ENCODE results near the gene RRAGD. TPM values are rescaled to one million over a fixed set of nuclear protein-coding genes. Genes with fewer than 3 reads are reported as not detected.
A peak's percentile ranks its signal among the peaks of the same experiment; 100 is the strongest.

The RRAGD gene
- total RNA-seq, 6 donors from 2014 or later, result 17.5 to 62.7 (median 29.7) TPM

DNA sequence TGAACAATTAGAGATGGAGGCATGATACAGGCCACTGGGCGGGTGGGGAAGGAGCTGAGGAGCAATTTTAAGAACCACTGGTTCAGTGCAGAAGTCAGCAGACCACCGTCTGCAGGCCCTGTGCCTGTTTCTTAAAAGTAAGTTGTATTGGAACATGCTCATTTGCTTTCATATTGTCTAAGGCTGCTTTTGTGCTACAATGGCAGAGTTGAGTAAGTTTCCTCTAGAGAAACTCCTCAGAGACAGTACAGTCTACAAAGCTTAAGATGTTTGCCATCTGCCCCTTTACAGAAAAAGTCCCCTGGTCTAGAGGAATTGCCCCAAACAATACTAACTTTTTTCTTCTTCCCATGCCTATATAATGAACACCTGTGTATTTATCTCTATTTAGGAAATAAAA, 31.0 kb downstream of the RRAGD start:
- Histone ChIP-seq H3K27ac (no peak overlapping the region), H3K27me3 (no peaks in the 10 kb centered on the region), H3K4me3 (no peak overlapping the region), H3K36me3 (no peaks in the 10 kb centered on the region), H3K9me3 (no peaks in the 10 kb centered on the region), H3K4me1 (no peaks in the 10 kb centered on the region)
- ATAC-seq (ENCODE audit: low FRiP score in 2 of 2) (no peak), DNase-seq (no peak)
- WGBS, 2 donors, result 87 to 94% methylated on average over 2 of the region's 2 CpGs
- TF ChIP-seq POLR2A (IDR thresholded peaks at IDR 0.05), result no peak
- TF ChIP-seq POLR2AphosphoS5 (IDR thresholded peaks at IDR 0.05), result no peak
- TF ChIP-seq, protein P1, sequence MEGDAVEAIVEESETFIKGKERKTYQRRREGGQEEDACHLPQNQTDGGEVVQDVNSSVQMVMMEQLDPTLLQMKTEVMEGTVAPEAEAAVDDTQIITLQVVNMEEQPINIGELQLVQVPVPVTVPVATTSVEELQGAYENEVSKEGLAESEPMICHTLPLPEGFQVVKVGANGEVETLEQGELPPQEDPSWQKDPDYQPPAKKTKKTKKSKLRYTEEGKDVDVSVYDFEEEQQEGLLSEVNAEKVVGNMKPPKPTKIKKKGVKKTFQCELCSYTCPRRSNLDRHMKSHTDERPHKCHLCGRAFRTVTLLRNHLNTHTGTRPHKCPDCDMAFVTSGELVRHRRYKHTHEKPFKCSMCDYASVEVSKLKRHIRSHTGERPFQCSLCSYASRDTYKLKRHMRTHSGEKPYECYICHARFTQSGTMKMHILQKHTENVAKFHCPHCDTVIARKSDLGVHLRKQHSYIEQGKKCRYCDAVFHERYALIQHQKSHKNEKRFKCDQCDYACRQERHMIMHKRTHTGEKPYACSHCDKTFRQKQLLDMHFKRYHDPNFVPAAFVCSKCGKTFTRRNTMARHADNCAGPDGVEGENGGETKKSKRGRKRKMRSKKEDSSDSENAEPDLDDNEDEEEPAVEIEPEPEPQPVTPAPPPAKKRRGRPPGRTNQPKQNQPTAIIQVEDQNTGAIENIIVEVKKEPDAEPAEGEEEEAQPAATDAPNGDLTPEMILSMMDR (IDR thresholded peaks at IDR 0.05), result no peak

DNA sequence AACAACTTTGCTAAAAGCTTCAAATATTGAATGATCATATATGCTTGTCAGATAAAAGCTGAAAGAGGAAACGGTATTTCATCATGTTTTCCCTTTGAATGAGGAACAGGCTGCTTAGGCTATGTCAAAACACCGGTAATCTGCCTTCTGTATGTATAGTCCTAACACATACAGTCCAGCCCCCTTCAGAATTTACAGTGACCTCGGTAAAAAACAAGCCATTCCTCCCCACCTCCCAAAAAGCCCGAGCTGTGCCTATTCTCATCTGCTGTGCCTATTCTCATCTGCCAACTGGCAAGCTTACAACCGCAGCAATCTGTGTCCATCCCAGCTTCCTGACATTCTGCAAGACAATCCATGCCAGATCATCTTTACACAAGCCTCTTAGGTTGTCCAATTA, 32.8 kb downstream of the RRAGD start:
- H3K9me3 ChIP-seq, result no peaks in the 10 kb centered on the region
- H3K27ac ChIP-seq, result no peak overlapping the region
- TF ChIP-seq POLR2A (IDR thresholded peaks at IDR 0.05) (no peak), EP300 (IDR thresholded peaks at IDR 0.05) (no peak), POLR2AphosphoS5 (IDR thresholded peaks at IDR 0.05) (no peak)
- TF ChIP-seq, protein P1 (IDR thresholded peaks at IDR 0.05), result no peak
- H3K4me1 ChIP-seq, result no peaks in the 10 kb centered on the region
- peak in 1 of 2 donors; percentile 64 for ATAC-seq (ENCODE audit: low FRiP score in 2 of 2)
- H3K36me3 ChIP-seq, result no peaks in the 10 kb centered on the region
- H3K27me3 ChIP-seq, result no peaks in the 10 kb centered on the region
- no peak overlapping the region for H3K4me3 ChIP-seq
- 33 to 36% methylated on average over 5 of the region's 5 CpGs for WGBS, 2 donors
- no peak for DNase-seq

DNA sequence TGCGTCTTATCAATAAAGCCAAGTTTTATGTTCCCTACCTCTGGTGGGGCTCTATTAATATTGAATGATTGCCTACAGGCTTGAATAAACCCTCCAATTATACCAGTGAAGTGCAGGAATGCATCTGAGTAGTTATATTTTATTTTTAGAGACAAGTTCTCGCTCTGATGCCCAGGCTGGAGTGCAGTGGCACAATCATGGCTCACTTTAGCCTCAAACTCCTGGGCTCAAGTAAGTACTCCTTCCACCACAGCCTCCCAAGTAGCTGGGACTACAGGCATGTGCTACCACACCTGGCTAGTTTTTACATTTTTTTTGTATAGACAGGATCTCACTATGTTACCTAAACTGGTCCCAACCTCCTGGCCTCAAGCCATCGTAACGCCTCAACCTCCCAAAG, 33.4 kb downstream of the RRAGD start:
- Histone ChIP-seq H3K9me3 (no peaks in the 10 kb centered on the region), H3K36me3 (no peaks in the 10 kb centered on the region), H3K27me3 (no peaks in the 10 kb centered on the region), H3K4me1 (no peaks in the 10 kb centered on the region), H3K27ac (no peak overlapping the region), H3K4me3 (no peak overlapping the region)
- TF ChIP-seq EP300 (IDR thresholded peaks at IDR 0.05) (no peak), POLR2A (IDR thresholded peaks at IDR 0.05) (no peak), POLR2AphosphoS5 (IDR thresholded peaks at IDR 0.05) (no peak)
- TF ChIP-seq, protein P1 (IDR thresholded peaks at IDR 0.05), result no peak
- 88 to 89% methylated on average over 4 of the region's 4 CpGs for WGBS, 2 donors
- ATAC-seq (ENCODE audit: low FRiP score in 2 of 2) (no peak), DNase-seq (no peak)

DNA sequence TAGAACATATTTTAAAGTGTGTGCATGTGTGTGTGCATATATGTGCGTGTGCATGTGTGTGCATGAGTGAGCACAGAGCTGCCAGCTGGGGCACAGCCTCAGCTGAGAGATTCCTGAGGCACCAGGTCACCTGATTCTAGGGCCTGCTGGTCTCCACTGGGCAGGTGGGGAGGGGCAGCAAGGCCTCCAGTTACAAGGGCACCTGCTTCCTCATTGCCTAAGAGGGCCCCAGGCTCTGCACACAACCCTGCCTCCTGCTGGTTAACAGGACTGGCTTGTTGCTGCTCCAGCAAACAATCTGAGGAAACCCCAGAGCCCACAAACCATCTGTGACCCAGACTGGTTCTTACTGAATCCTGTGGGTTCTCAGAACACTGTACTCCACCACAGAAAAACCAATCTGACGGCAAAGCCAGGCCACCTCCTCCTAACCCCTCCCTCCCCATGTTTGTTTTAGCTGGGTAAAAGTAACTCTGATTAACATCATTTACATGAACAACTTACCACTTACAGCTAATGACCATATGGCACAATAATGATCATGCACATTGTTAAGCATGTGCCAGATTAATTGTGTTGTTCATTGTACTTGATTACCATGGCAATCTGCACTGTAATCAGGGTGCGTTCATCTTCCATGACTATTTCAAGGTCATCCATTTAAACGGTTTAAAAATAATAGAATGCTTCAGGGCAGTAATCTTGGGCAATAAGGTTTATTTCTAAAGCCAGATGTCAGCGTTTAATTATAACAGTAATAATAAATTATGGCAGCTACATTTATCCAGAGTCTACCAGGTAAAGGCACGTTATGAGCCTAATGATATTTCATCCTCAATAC, 36.4 kb downstream of the RRAGD start:
- WGBS, 2 donors, result 50 to 71% methylated on average over 6 of the region's 6 CpGs
- peak in 1 of 2 donors; percentile 94 for DNase-seq
- no peak for TF ChIP-seq POLR2A (IDR thresholded peaks at IDR 0.05)
- TF ChIP-seq, protein P1 (IDR thresholded peaks at IDR 0.05), result peak in 5 of 6 experiments; percentile 30 to 59 (median 43)
- TF ChIP-seq POLR2AphosphoS5 (IDR thresholded peaks at IDR 0.05), result peak in 1 of 2 donors; percentile 13
- no peak for TF ChIP-seq EP300 (IDR thresholded peaks at IDR 0.05)
- Histone ChIP-seq H3K9me3 (no peaks in the 10 kb centered on the region), H3K27ac (peak overlapping the region in 2 of 4 donors; percentile 42 to 48), H3K27me3 (no peaks in the 10 kb centered on the region), H3K4me1 (peaks cover 6 to 10% (median 9%) of the 10 kb centered on the region in 4 donors), H3K4me3 (no peak overlapping the region), H3K36me3 (no peaks in the 10 kb centered on the region)
- peak; percentile 72 to 94 for ATAC-seq (ENCODE audit: low FRiP score in 2 of 2)
